ENCODE measurements around the gene SLC8A1. TPM values are rescaled to one million over a fixed set of nuclear protein-coding genes. Genes with fewer than 3 reads are reported as not detected.

The SLC8A1 gene
- total RNA-seq, 1 experiment from 2014 or later, result 1.7 TPM

- no peaks in the 10 kb centered on the region for H3K9me3 Mint-ChIP-seq
- H2BK15ac ChIP-seq (ENCODE audit: low read depth, low read length), result no peak overlapping the region
- no peak overlapping the region for H3K4me3 Mint-ChIP-seq
- no peaks in the 10 kb centered on the region for H3K79me2 ChIP-seq (ENCODE audit: insufficient read depth, low read length)
- H3K9me3 ChIP-seq (ENCODE audit: control insufficient read depth, low read depth, low read length), result no peaks in the 10 kb centered on the region
- H3K4me1 Mint-ChIP-seq, result no peaks in the 10 kb centered on the region
- no peak overlapping the region for H3K56ac ChIP-seq (ENCODE audit: insufficient read length, low read depth, low read length)
- no peak overlapping the region for H4K5ac ChIP-seq (ENCODE audit: insufficient read length, low read depth, low read length)
- no peaks in the 10 kb centered on the region for H4K20me1 ChIP-seq (ENCODE audit: control insufficient read depth, insufficient read depth, insufficient read length)
- no peaks in the 10 kb centered on the region for H3K23me2 ChIP-seq (ENCODE audit: insufficient read length, low read depth, low read length, poor library complexity, severe bottlenecking)
- no CpG with 5 or more reads among the region's 1 CpG for WGBS (ENCODE audit: extremely low coverage, insufficient read length, low lambda C conversion rate)
- no peak overlapping the region for H3K18ac ChIP-seq (ENCODE audit: insufficient read length, low read depth, low read length)
- H4K8ac ChIP-seq (replicated peaks; ENCODE audit: insufficient read length, low read depth, low read length), result no peak overlapping the region
- H3K4ac ChIP-seq (ENCODE audit: low read depth, low read length), result no peak overlapping the region
- H3K27ac Mint-ChIP-seq, result no peak overlapping the region
- H3K36me3 Mint-ChIP-seq (ENCODE audit: insufficient read depth in 1 of 3, low read depth in 3 of 3), result no peaks in the 10 kb centered on the region
- no peak overlapping the region for H3K9ac ChIP-seq (ENCODE audit: extremely low read depth, insufficient read length, low read length)
- H3T11ph ChIP-seq (ENCODE audit: low read length), result no peak overlapping the region
- no peaks in the 10 kb centered on the region for H3K27me3 Mint-ChIP-seq (ENCODE audit: low read depth)
- H2AK5ac ChIP-seq (ENCODE audit: insufficient read length, low read length), result no peak overlapping the region
- no peak overlapping the region for H3K14ac ChIP-seq (ENCODE audit: insufficient read depth, low read length)
- DNase-seq, result no peak
- no peaks in the 10 kb centered on the region for H3K4me1 ChIP-seq (ENCODE audit: insufficient read depth, low read length)
- no peaks in the 10 kb centered on the region for H3K79me1 ChIP-seq (ENCODE audit: insufficient read depth, low read depth, low read length, poor library complexity, severe bottlenecking)
- H3K27me3 ChIP-seq (ENCODE audit: insufficient read depth, low read length), result no peaks in the 10 kb centered on the region
- no peak overlapping the region for H2BK5ac ChIP-seq (ENCODE audit: insufficient read length, low read length)
- no peak overlapping the region for H3K4me2 ChIP-seq (ENCODE audit: insufficient read depth, insufficient read length, low read length)
- no peak overlapping the region for H2BK20ac ChIP-seq (ENCODE audit: low read depth, low read length, poor library complexity, severe bottlenecking)
- TF ChIP-seq, protein P1, sequence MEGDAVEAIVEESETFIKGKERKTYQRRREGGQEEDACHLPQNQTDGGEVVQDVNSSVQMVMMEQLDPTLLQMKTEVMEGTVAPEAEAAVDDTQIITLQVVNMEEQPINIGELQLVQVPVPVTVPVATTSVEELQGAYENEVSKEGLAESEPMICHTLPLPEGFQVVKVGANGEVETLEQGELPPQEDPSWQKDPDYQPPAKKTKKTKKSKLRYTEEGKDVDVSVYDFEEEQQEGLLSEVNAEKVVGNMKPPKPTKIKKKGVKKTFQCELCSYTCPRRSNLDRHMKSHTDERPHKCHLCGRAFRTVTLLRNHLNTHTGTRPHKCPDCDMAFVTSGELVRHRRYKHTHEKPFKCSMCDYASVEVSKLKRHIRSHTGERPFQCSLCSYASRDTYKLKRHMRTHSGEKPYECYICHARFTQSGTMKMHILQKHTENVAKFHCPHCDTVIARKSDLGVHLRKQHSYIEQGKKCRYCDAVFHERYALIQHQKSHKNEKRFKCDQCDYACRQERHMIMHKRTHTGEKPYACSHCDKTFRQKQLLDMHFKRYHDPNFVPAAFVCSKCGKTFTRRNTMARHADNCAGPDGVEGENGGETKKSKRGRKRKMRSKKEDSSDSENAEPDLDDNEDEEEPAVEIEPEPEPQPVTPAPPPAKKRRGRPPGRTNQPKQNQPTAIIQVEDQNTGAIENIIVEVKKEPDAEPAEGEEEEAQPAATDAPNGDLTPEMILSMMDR (conservative IDR thresholded peaks at IDR 0.05), result no peak
- H2AFZ ChIP-seq (ENCODE audit: low read length), result no peak overlapping the region
- H2BK12ac ChIP-seq (ENCODE audit: insufficient read length, low read depth, low read length), result no peak overlapping the region
- no peak overlapping the region for H2BK120ac ChIP-seq (ENCODE audit: low read depth, low read length, poor library complexity, severe bottlenecking)
- no peak overlapping the region for H3K27ac ChIP-seq (ENCODE audit: insufficient read length, low read depth, low read length)
- no peak overlapping the region for H4K91ac ChIP-seq (ENCODE audit: insufficient read length, low read depth, low read length)
- H3K23ac ChIP-seq (ENCODE audit: insufficient read length, low read depth, low read length), result no peak overlapping the region
Observed at GRCh38 chr2:40476436-40476835, 24.5 kb upstream of the SLC8A1 start.

All from H9 (cell line).